Measurements from ENCODE around the gene NTRK3. TPM values are rescaled to one million over a fixed set of nuclear protein-coding genes. Genes with fewer than 3 reads are reported as not detected.

NTRK3 gene
- total and polyA plus RNA-seq, 2 of the 8 experiments (the other 6 are each of a cell fraction or from before 2014, with no cell fraction given): 4.5 to 6.8 TPM

DNA sequence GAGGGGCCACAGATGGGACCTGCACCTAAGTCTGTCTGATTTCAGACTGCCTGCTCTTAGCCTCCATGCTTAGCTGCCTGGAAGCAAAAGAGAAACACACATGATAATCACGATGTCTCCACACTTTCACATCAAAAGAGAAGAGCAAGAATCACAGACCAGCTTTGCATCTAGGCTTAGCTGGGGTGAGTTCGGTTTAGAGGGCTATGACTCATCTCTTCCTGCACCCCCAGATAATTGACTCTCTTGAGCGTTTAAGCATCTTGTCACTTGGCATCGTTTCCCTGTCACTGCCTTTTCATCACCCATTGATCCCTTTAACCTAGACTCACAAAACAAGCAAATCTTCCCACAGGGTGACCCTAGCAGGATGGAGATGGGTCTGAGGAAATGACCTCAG is 124.0 kb downstream of the NTRK3 start:
- Histone ChIP-seq H3K23me2 (ENCODE audit: low read depth, low read length) (no peaks in the 10 kb centered on the region), H3K56ac (replicated peaks; ENCODE audit: insufficient read length, low read depth, low read length) (no peak overlapping the region), H3K27ac (ENCODE audit: low read depth, low read length) (no peak overlapping the region), H3K27me3 (replicated peaks in 1 of 4; ENCODE audit: control insufficient read depth in 3 of 4, extremely low read depth in 1 of 4, insufficient read depth in 3 of 4, low read length in 3 of 4) (no peaks in the 10 kb centered on the region), H3K79me1 (ENCODE audit: low read depth, low read length) (no peaks in the 10 kb centered on the region), H4K91ac (replicated peaks; ENCODE audit: insufficient read length, low read length) (no peak overlapping the region), H4K5ac (ENCODE audit: insufficient read length, low read depth, low read length) (no peak overlapping the region), H4K20me1 (replicated peaks in 1 of 2; ENCODE audit: control insufficient read depth in 1 of 2, insufficient read depth in 2 of 2, low read length in 2 of 2) (no peaks in the 10 kb centered on the region), H4K8ac (ENCODE audit: extremely low read depth, insufficient read depth, low read length) (no peak overlapping the region), H2BK15ac (ENCODE audit: low read length) (no peak overlapping the region), H3K36me3 (ENCODE audit: control insufficient read depth in 2 of 4, insufficient read depth in 4 of 4, low read length in 3 of 4) (no peaks in the 10 kb centered on the region), H2BK20ac (ENCODE audit: low read length) (no peak overlapping the region), H3K4me2 (ENCODE audit: insufficient read depth in 1 of 2, low read depth in 2 of 2, low read length in 2 of 2) (no peak overlapping the region), H3K79me2 (ENCODE audit: control insufficient read depth in 1 of 2, insufficient read depth in 2 of 2, low read length in 2 of 2) (no peaks in the 10 kb centered on the region), H3K23ac (ENCODE audit: insufficient read length) (no peak overlapping the region), H2AFZ (ENCODE audit: low read length) (no peak overlapping the region), H3K4me3 (ENCODE audit: extremely low read depth in 1 of 4, insufficient read depth in 2 of 4, low read depth in 3 of 4, low read length in 4 of 4) (no peak overlapping the region), H3K14ac (ENCODE audit: insufficient read length) (no peak overlapping the region), H3K18ac (ENCODE audit: extremely low read depth, low read length) (no peak overlapping the region), H2BK120ac (replicated peaks; ENCODE audit: low read depth, low read length) (no peak overlapping the region), H2BK5ac (ENCODE audit: low read depth, low read length) (no peak overlapping the region), H2AK5ac (ENCODE audit: low read depth, low read length) (no peak overlapping the region), H3K4me1 (replicated peaks in 1 of 4; ENCODE audit: control insufficient read depth in 3 of 4, insufficient read depth in 4 of 4, low read length in 3 of 4) (no peaks in the 10 kb centered on the region), H3K4ac (replicated peaks; ENCODE audit: insufficient read length, low read depth, low read length) (no peak overlapping the region), H2BK12ac (ENCODE audit: low read depth, low read length) (no peak overlapping the region), H3K9me3 (ENCODE audit: insufficient read depth in 2 of 2, low read depth in 1 of 2, low read length in 1 of 2) (no peaks in the 10 kb centered on the region), H3K9ac (replicated peaks in 1 of 4; ENCODE audit: extremely low read depth in 1 of 4, low read depth in 3 of 4, low read length in 3 of 4) (no peak overlapping the region)
- WGBS, 2 experiments (ENCODE audit: extremely low coverage in 1 of 2, insufficient coverage in 1 of 2, insufficient read length in 1 of 2, insufficient replicate concordance in 2 of 2, low coverage in 1 of 2, low lambda C conversion rate in 2 of 2, missing lambda C conversion rate in 1 of 2): 88% methylated on average over 4 of the region's 4 CpGs; no CpG with 5 or more reads in 1 of the 2 experiments
- TF ChIP-seq CEBPB (IDR thresholded peaks at IDR 0.05; ENCODE audit: low read depth, low read length) (no peak), NRF1 (IDR thresholded peaks at IDR 0.05; ENCODE audit: low read depth, low read length) (no peak), CBX5 (IDR thresholded peaks at IDR 0.05; ENCODE audit: low read depth, low read length) (no peak), FOSL1 (IDR thresholded peaks at IDR 0.05; ENCODE audit: insufficient read depth, low read depth, low read length) (no peak), CHD2 (IDR thresholded peaks at IDR 0.05; ENCODE audit: low read length) (no peak), SIN3A (conservative IDR thresholded peaks at IDR 0.05 in 1 of 2, IDR thresholded peaks at IDR 0.05 in 1 of 2; ENCODE audit: low read depth in 1 of 2, low read length in 2 of 2) (no peak), CTBP2 (IDR thresholded peaks at IDR 0.05; ENCODE audit: borderline replicate concordance, insufficient read depth, insufficient read length, low read length) (no peak)
- TF ChIP-seq, protein P1, sequence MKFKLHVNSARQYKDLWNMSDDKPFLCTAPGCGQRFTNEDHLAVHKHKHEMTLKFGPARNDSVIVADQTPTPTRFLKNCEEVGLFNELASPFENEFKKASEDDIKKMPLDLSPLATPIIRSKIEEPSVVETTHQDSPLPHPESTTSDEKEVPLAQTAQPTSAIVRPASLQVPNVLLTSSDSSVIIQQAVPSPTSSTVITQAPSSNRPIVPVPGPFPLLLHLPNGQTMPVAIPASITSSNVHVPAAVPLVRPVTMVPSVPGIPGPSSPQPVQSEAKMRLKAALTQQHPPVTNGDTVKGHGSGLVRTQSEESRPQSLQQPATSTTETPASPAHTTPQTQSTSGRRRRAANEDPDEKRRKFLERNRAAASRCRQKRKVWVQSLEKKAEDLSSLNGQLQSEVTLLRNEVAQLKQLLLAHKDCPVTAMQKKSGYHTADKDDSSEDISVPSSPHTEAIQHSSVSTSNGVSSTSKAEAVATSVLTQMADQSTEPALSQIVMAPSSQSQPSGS (IDR thresholded peaks at IDR 0.05; ENCODE audit: low read length): no peak
- ChIA-PET POLR2A (ENCODE audit: partially characterized antibody) (no interaction called here), CTCF (ENCODE audit: partially characterized antibody) (interaction anchor here (0.6 kb wide), 1 partner anchor 233 kb away, joined by 3 read pairs; no protein-coding TSS in a partner anchor)
- DNase-seq (ENCODE audit: low read depth in 1 of 2, low spot score in 2 of 2): no peak
- FAIRE-seq: no peak
